Measurements from ENCODE around the gene PVRIG. TPM values are rescaled to one million over a fixed set of nuclear protein-coding genes. Genes with fewer than 3 reads are reported as not detected.

The PVRIG gene
- total RNA-seq, 1 donor from 2014 or later, result not detected

Other genes with a start within 250 kb of the PVRIG start
- gene AZGP1, start 243.9 kb upstream of the PVRIG start, total RNA-seq, result not detected in 2 replicates
- gene ZKSCAN1, start 204.4 kb upstream of the PVRIG start, total RNA-seq, result 42.6 and 50.9 TPM in 2 replicates
- 9.9 and 11.2 TPM in 2 replicates for gene ZSCAN21, start 170.2 kb upstream of the PVRIG start, total RNA-seq
- gene ZNF3, start 138.2 kb upstream of the PVRIG start, total RNA-seq, result 34.8 and 37.1 TPM in 2 replicates
- 59.1 and 99.7 TPM in 2 replicates for gene COPS6, start 131.0 kb upstream of the PVRIG start, total RNA-seq
- 63.3 and 138 TPM in 2 replicates for gene MCM7, start 118.6 kb upstream of the PVRIG start, total RNA-seq
- 16.8 and 24.3 TPM in 2 replicates for gene AP4M1, start 118.3 kb upstream of the PVRIG start, total RNA-seq
- gene TAF6, start 100.6 kb upstream of the PVRIG start, total RNA-seq, result 37.1 and 78.6 TPM in 2 replicates
- 31.2 and 39.5 TPM in 2 replicates for gene CNPY4, start 100.3 kb upstream of the PVRIG start, total RNA-seq
- 2.4 and 3.7 TPM in 2 replicates for gene MBLAC1, start 93.0 kb upstream of the PVRIG start, total RNA-seq
- gene LAMTOR4, start 71.0 kb upstream of the PVRIG start, total RNA-seq, result 55.1 and 133 TPM in 2 replicates
- gene TRAPPC14, start 61.2 kb upstream of the PVRIG start, total RNA-seq, result 4.1 and 4.7 TPM in 2 replicates
- 0.17 and 0.88 TPM in 2 replicates for gene GAL3ST4, start 51.3 kb upstream of the PVRIG start, total RNA-seq
- 2.8 and 4.4 TPM in 2 replicates for gene GPC2, start 42.6 kb upstream of the PVRIG start, total RNA-seq
- gene STAG3, start 42.0 kb upstream of the PVRIG start, total RNA-seq, result 0.17 and 0.23 TPM in 2 replicates
- not detected in 2 replicates for gene SPDYE3, start 87.8 kb downstream of the PVRIG start, total RNA-seq
- gene PILRB, start 138.2 kb downstream of the PVRIG start, total RNA-seq, result 11.6 and 17.0 TPM in 2 replicates
- 0.68 TPM in 1 of 2 replicates, not detected in the other for gene PILRA, start 153.5 kb downstream of the PVRIG start, total RNA-seq
- 0.51 and 0.98 TPM in 2 replicates for gene ZCWPW1, start 208.8 kb downstream of the PVRIG start, total RNA-seq
- 54.3 and 56.5 TPM in 2 replicates for gene MEPCE, start 209.9 kb downstream of the PVRIG start, total RNA-seq
- gene PPP1R35, start 216.5 kb downstream of the PVRIG start, total RNA-seq, result 19.3 and 28.1 TPM in 2 replicates
- 0.34 and 0.93 TPM in 2 replicates for gene SPACDR, start 244.3 kb downstream of the PVRIG start, total RNA-seq

Measured in dermis blood vessel endothelial cell (primary cell).